Loucy (cell line): ENCODE data around the gene DDX10.

Source experiments
- H2AFZ ChIP-seq: fragments of 200-600 bp; sonication (generic); 2 replicates; pipeline ENCODE4 v1.6.0; 2016; ENCODE audit warnings: antibody characterized with exemption, mild to moderate bottlenecking, low read length, moderate library complexity
- H3F3A ChIP-seq: fragments of 200-600 bp; 2 replicates; pipeline ENCODE4 v1.6.0; 2016; ENCODE audit warnings: antibody characterized with exemption, low read depth, mild to moderate bottlenecking
- H3K27me3 ChIP-seq: fragments of 200-600 bp; sonication (generic); 2 replicates; pipeline ENCODE4 v1.6.1; 2014; ENCODE audit warnings: low read length, mild to moderate bottlenecking; ENCODE audit not compliant: insufficient read depth, poor library complexity, severe bottlenecking
- H3K36me3 ChIP-seq: fragments of 200-600 bp; sonication (generic); 2 replicates; pipeline ENCODE4 v1.6.1; 2016; ENCODE audit warnings: low read length; ENCODE audit not compliant: insufficient read depth
- H3K4me1 ChIP-seq: fragments of 200-600 bp; sonication (generic); 2 replicates; pipeline ENCODE4 v1.5.1; 2014; ENCODE audit warnings: low read length, mild to moderate bottlenecking; ENCODE audit not compliant: insufficient read depth, poor library complexity, severe bottlenecking
- H3K4me2 ChIP-seq: fragments of 200-600 bp; sonication (generic); 2 replicates; pipeline ENCODE4 v1.6.0; 2014; ENCODE audit warnings: antibody characterized with exemption, low read length, low read depth, mild to moderate bottlenecking; ENCODE audit not compliant: poor library complexity, severe bottlenecking
- H3K4me3 ChIP-seq: fragments of 200-600 bp; sonication (generic); 2 replicates; pipeline ENCODE4 v1.5.1; 2014; ENCODE audit warnings: low read length, mild to moderate bottlenecking, mixed read lengths; ENCODE audit not compliant: poor library complexity, severe bottlenecking
- H3K79me2 ChIP-seq: fragments of 200-600 bp; sonication (generic); 2 replicates; pipeline ENCODE4 v1.6.1; 2014; ENCODE audit warnings: low read length; ENCODE audit not compliant: insufficient read depth
- H3K9ac ChIP-seq: fragments of 200-600 bp; sonication (generic); 2 replicates; pipeline ENCODE4 v1.6.0; 2014; ENCODE audit warnings: mild to moderate bottlenecking, low read depth, low read length, moderate library complexity; ENCODE audit not compliant: poor library complexity, severe bottlenecking
- H3K9me2 ChIP-seq: fragments of 200-600 bp; sonication (generic); replicated peaks from 2 replicates; pipeline ENCODE4 v1.6.1; 2016; ENCODE audit warnings: low read depth, low read length, mixed read lengths
- H3K9me3 ChIP-seq: fragments of 200-600 bp; sonication (generic); 2 replicates; pipeline ENCODE4 v1.6.1; 2014; ENCODE audit warnings: mild to moderate bottlenecking, antibody characterized with exemption, low read length, low read depth; ENCODE audit not compliant: insufficient read depth
- H4K20me1 ChIP-seq: fragments of 200-600 bp; sonication (generic); 2 replicates; pipeline ENCODE4 v1.6.0; 2014; ENCODE audit warnings: antibody characterized with exemption, low read length, mild to moderate bottlenecking; ENCODE audit not compliant: insufficient read depth, poor library complexity, severe bottlenecking
- CTCF ChIP-seq: fragments of 200-600 bp; sonication (generic); conservative IDR thresholded peaks from 2 replicates; pipeline ENCODE4 v1.5.1; 2014; ENCODE audit warnings: mild to moderate bottlenecking, antibody characterized with exemption, low read length
- EZH2phosphoT487 ChIP-seq: fragments of 200-600 bp; IDR thresholded peaks from 2 replicates; pipeline ENCODE4 v1.6.1; 2018; ENCODE audit warnings: antibody characterized with exemption, mild to moderate bottlenecking, moderate library complexity, borderline replicate concordance

DDX10 gene

DNA sequence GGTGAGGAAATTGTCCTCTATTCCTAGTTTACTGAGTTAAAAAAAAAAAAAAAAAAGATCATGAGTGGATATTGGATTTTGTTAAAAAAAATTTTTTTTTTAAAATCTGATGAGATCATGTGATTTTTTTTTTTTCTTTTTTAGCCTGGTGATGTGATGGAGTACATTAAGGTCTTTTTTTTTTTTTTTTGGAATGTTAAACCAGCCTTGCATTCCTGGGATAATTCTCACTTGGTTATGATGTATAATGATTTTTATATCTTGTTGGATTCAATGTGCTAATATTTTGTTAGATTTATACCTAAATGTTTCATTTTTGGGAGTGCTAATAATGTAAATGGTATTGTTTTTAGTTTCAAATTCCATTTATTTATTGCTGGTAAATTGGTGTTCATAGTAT lies 43.3 kb downstream of the DDX10 start:
- H3K79me2 ChIP-seq, result no peaks in the 10 kb centered on the region; the same call in 1 of the 2 replicates
- H3K27me3 ChIP-seq, result no peaks in the 10 kb centered on the region
- H3K4me1 ChIP-seq, result no peaks in the 10 kb centered on the region
- TF ChIP-seq CTCF, result no peak
- TF ChIP-seq EZH2phosphoT487, result no peak
- H3K36me3 ChIP-seq, result peaks cover 46% of the 10 kb centered on the region
- H3K9me3 ChIP-seq, result peaks cover 14% of the 10 kb centered on the region; the same call in 1 of the 2 replicates
- no peak overlapping the region for H3K4me3 ChIP-seq
- no peak overlapping the region for H2AFZ ChIP-seq
- no peak overlapping the region for H3K4me2 ChIP-seq
- no peaks in the 10 kb centered on the region for H3F3A ChIP-seq
- no peaks in the 10 kb centered on the region for H3K9me2 ChIP-seq
- H3K9ac ChIP-seq, result no peak overlapping the region
- H4K20me1 ChIP-seq, result no peaks in the 10 kb centered on the region

DNA sequence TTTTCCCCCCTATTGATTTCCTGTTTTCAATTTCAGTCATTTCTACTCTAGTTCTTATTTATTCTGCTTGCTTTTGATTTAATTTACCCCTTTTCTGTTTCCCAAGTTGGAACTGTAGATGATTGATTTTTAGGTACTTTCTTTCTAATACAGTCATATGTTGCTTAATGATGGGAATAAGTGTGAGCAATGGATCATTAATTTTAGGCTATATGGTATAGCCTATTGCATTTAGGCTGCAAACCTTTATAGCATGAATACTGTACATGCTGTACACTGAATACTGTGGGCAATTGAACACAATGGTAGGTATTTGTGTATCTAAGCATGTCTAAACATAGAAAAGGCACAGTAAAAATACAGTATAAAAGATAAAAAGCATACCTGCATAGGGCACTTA lies 44.9 kb downstream of the DDX10 start:
- TF ChIP-seq EZH2phosphoT487, result no peak
- TF ChIP-seq CTCF, result no peak
- no peak overlapping the region for H3K4me3 ChIP-seq
- H3K4me2 ChIP-seq, result no peak overlapping the region
- no peak overlapping the region for H2AFZ ChIP-seq
- no peaks in the 10 kb centered on the region for H3K4me1 ChIP-seq
- H4K20me1 ChIP-seq, result no peaks in the 10 kb centered on the region
- H3K79me2 ChIP-seq, result peaks cover 7% of the 10 kb centered on the region; the same call in 1 of the 2 replicates
- no peaks in the 10 kb centered on the region for H3K27me3 ChIP-seq
- no peak overlapping the region for H3K9ac ChIP-seq
- H3K9me3 ChIP-seq, result peaks cover 14% of the 10 kb centered on the region; the same call in 1 of the 2 replicates
- no peaks in the 10 kb centered on the region for H3K9me2 ChIP-seq
- H3K36me3 ChIP-seq, result peaks cover 44% of the 10 kb centered on the region
- H3F3A ChIP-seq, result no peaks in the 10 kb centered on the region

- no peaks in the 10 kb centered on the region for H3F3A ChIP-seq
- H3K79me2 ChIP-seq, result peaks cover 7% of the 10 kb centered on the region; the same call in 1 of the 2 replicates
- no peak overlapping the region for H2AFZ ChIP-seq
- no peak overlapping the region for H3K9ac ChIP-seq
- peaks cover 9% of the 10 kb centered on the region; the same call in 1 of the 2 replicates for H3K9me3 ChIP-seq
- H3K9me2 ChIP-seq, result no peaks in the 10 kb centered on the region
- H3K4me1 ChIP-seq, result no peaks in the 10 kb centered on the region
- no peak overlapping the region for H3K4me3 ChIP-seq
- H3K4me2 ChIP-seq, result no peak overlapping the region
- H3K36me3 ChIP-seq, result peaks cover 50% of the 10 kb centered on the region
- no peaks in the 10 kb centered on the region for H4K20me1 ChIP-seq
- H3K27me3 ChIP-seq, result no peaks in the 10 kb centered on the region
- TF ChIP-seq EZH2phosphoT487, result no peak
- no peak for TF ChIP-seq CTCF
Measured at GRCh38 chr11:108713076-108713790, 48.4 kb downstream of the DDX10 start.
